Amniotic epithelial cell (primary cell): Measurements from ENCODE around the gene LYRM7.
"Not testable (repeated sequence)": the region's sequence is repeated elsewhere in the genome, so short reads cannot be mapped to it uniquely, and the experiment has no call there.

Experiments
- DNase-seq: peaks from one replicate; pipeline ENCODE4 v3.0.0-alpha.2; 2010; ENCODE audit warnings: low read depth

Gene LYRM7

DNA sequence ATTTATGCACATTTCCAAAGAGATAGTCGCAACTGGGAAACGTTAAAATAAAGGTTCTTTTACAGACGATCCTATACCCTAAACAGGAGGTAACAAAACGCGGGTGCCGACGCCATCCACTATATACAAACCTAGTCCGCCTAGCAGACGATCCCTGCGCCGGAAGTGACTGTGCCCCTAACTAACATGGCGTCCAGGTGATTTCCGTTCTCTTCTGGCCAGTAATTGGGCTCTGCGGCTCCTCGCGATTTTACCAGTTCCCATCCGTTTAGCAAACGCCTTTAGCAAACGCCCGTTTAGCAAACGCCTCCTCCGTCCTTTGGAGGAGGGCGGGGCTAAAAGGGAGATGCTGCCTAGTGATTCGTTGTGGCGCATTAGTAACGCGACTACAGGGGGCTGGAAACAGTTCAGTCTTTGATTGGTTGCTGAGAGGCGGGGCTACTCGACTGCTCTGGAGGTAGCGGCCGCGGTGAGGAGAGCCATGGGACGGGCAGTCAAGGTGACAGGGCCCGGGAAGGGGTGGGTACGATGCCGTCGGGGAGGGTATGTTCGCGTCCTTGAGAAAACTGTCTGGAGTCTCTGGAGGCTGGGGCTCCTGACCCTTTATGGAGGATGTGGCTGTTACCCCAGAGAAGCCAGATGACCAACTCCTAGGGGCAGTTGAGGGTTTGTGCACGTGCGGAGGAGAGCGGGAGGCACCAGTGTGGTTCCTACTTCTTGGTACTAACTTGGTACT, at the start of gene LYRM7:
Gene LYRM7 (plus strand): TSS at position 405 of the 736 bp plus-strand sequence. CDS start 77 bp downstream, at position 482.
- peak; percentile 99 for DNase-seq

DNA sequence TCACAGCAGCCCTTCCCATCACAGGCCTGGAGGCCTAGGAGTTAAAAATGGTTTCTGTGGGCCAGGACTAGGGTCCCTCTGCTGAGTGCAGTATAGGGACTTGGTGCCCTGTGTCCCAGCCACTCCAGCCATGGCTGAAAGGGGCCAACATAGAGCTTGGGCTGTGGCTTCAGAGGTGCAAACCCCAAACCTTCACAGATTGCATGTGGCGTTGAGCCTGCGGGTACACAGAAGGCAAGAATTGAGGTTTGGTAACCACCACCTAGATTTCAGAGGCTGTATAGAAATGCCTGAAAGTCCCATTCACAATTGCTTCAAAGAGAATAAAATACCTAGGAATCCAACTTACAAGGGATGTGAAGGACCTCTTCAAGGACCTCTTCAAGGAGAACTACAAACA, 43.5 kb upstream of the LYRM7 start:
- not testable (repeated sequence) for DNase-seq

DNA sequence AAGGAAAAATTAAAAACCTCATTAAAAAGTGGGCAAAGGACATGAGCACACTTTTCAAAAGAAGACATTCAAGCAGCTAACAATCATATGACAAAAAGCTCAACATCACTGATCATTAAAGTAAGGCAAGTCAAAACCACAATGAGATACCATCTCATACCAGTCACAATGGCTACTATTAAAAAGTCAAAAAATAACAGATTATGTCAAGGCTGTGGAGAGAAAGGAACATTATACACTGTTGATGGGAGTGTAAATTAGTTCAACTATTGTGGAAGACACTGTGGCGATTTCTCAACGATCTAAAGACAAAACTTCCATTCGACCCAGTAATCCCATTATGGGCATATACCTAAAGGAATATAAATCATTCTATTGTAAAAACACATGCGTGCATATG, 41.4 kb upstream of the LYRM7 start:
- DNase-seq = no peak

DNA sequence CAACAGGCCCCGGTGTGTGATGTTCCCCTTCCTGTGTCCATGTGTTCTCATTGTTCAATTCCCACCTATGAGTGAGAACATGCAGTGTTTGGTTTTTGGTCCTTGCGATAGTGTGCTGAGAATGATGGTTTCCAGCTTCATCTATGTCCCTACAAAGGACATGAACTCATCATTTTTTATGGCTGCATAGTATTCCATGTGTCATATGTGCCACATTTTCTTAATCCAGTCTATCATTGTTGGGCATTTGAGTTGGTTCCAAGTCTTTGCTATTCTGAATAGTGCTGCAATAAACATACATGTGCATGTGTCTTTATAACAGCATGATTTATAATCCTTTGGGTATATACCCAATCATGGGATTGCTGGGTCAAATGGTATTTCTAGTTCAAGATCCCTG, 37.7 kb upstream of the LYRM7 start:
- not testable (repeated sequence) for DNase-seq

DNA sequence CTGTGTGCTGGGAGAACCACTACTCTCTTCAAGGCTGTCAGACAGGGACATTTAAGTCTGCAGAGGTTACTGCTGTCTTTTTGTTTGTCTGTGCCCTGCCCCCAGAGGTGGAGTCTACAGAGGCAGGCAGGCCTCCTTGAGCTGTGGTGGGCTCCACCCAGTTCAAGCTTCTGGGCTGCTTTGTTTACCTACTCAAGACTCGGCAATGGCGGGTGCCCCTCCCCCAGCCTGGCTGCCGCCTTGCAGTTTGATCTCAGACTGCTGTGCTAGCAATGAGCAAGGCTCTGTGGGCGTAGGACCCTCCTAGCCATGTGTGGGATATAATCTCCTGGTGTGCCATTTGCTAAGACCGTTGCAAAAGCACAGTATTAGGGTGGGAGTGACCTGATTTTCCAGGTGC, 32.3 kb upstream of the LYRM7 start:
- not testable (repeated sequence) for DNase-seq

DNA sequence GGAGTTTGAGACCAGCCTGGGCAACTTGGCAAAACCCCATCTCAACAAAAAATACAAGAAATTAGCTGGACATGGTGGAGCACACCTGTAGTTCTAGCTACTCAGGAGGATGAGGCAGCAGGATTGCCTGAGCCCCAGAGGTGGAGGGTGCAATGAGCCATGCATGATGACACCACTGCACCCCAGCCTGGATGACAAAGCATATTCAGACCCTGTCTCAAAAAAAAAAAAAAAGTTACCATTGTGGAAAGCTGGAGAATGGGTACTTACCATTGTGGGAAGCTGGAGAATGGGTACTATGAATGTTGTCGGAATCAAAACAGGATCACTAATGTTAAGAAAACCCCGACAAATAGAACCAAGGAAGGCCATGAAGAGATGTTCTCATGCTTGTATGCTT, 31.4 kb upstream of the LYRM7 start:
- DNase-seq = no peak

DNA sequence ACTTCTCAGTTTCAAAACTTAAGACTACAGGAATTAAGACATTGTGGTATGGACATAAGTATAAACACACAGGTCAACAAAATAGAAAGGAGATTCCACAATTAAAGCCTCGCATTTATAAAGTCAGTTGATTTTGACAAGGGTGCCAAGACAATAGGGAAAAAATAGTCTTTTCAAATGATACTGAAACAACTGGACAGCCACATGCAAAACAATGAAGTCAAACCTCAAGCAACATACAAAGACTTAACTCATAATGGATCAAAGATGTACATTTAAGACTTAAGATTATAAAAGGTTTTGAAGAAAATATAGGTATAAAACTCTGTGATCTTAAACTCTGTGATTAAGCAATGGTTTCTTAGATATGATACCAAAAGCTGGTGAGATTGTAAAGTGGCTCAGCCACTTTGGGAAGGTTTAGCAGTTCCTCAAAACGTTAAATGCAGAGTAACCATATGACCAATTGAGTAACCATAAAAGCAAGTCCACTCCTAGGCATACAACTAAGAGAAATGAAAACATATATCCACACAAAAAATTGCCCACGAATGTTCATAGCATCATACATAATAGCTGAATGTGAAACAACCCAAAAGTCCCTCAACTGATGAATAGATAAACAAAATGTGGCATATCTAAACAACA, 27.6 kb upstream of the LYRM7 start:
- DNase-seq = no peak

DNA sequence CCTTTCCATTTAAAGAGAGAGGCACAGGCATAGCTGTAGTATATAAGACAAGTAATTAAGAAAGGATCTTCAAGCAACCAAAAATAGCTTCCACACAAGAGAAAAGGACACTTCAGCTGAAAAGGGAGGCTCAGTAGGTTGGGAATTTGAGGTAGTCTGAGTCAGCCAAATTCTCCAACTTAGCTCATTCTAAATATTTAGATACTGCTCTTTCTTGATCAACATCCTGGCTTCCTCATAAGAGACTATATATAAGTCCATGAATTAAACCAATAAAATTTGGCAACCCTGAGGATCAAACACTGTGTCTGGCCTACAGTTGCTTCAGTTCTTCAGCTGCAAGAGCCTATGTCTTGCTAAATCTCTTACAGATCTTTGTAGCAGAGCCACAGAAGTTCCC, 23.5 kb upstream of the LYRM7 start:
- DNase-seq = no peak

DNA sequence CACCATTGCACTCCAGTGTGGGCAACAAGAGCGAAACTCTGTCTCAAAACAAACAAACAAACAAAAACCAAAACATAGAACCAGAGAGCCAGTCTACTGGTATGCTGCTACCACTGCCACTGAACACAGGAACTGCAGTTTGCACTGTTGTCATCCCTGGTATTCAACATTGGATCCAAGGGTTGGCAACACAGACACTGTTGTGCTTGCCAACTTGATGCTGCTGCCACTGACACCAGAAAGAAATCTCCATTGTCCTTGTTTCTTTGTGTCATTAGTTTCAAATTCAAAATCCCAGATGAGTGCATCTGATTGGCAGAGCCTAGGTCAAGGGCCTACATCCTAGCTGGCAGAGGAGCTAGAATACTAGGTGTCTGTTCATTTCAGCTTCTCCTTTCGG, 21.9 kb upstream of the LYRM7 start:
- no peak for DNase-seq

DNA sequence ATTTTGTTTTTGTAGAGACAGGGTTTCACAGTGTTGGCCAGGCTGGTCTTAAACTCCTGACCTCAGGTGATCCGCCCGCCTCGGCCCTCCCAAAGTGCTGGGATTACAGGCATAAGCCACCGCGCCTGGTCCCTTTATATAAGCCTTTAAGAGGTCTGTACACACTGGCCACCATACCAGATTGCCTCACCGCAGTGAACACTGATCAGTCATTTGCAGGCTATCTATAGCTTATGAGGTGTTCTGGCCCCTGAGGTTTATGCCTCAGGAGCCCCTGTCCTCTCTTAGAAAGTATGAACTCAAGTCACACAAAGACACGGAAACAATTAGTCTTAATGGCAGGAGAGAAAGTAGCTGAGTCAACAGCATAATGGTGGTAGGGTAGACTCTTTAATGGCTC, 20.3 kb upstream of the LYRM7 start:
- DNase-seq = no peak

DNA sequence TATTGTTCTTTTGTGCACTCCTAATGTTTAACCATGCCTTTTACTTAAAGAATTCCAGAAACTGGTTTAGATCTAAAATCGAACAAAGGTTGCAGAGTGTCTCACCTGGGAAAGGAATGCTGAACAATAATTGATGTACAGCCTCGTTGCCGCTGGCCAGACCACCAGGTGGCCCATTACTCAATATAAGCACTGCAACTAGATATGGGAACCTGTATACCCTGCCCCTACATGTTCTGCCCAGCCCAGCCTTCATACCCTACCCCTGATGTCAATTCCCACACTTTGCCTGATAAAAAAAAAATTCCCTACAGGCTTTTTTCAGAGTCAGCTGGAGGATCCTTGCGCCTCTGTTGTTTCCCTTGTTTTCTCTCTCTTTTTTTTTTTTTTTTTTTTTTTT, 19.5 kb upstream of the LYRM7 start:
- no peak for DNase-seq

DNA sequence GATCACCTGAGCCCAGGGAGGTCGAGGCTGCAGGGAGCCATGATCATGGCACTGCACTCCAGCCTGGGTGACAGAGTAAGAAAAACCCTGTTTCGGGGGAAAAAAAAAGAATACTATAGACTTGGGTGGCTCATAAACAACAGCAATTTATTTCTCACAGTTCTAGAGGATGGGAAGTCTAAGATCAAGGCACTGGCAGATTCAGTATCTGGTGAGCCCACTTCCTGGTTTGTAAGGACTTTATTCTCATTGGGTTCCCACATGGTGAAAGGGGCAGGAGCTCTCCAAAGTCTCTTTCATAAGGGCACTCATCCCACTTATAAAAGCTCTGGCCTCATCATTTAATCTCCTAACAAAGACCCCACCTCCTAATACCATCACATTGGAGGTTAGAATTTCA, 14.4 kb upstream of the LYRM7 start:
- DNase-seq = no peak

DNA sequence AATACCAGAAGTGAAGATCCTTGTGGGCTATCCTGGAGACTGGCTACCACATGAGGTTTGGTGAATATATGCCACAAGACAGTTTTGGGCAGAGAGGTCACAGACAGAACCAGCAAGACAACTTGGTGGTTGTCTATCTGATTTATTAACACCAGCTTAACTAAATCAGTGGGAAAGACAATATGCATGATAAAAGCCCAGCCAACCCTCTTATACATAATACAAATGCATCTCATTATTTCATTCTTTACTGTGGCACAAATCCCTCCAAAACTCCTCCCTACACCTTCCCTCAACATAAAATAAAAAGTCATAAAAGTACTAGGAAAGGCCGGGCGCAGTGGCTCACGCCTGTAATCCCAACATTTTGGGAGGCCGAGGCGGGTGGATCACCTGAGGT, 13.8 kb upstream of the LYRM7 start:
- no peak for DNase-seq

DNA sequence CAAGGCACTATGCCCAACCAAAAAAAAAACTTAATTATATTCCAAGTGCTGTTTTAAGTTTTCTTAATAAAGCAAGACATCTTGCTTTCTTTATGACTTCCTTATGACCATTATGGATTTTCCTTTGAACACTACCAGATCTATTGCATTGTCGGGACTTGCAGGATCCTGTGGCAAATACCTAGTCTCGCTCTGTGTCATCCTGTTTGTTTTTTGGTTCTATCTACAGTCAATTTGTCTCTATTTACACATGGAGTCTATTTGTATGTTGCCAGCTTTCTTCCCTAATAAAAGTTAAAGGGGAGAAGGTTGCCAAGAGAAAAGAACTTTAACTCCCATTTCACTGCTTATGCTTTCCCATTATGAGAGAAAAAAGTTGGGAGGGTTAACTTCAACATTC, 10.6 kb upstream of the LYRM7 start:
- DNase-seq = no peak

DNA sequence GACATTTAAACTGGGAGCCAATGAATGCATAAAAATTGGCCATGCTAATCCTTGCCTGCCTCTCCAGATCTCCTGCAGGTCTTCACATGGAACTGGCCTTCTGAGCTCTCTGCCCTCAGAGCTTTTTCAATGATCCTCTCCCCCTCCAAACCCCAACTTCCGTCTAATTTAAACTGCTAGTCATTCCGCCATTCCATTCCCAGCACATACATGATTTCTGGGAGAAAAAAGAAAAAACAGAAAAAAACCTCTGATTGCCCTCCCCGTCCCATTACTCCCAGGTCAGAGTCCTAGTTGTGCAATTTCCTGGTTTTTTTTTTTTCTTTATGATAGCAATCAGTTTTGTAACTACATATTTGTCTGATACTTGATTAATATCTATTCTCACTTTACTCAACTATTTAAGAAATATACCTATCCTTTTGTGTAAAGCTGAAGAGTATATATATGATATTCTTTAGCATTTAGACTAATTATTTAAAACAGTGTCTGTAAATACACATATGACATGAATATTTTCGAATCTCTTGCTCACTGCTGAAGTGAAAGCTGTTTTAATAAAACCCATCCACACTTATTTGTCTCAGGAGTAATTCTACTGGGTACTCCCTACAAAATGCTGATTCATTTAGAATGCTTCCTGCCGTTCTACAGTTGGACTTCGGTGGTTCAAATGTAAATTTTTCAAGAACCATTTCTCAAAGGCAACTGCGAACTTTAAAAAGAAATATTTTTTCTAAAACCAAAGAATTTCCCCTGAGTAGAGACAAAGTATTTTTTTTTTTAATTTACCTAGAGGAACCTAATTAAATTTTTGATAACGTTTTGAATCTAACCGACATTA, 7.2 kb upstream of the LYRM7 start:
- peak; percentile 57 for DNase-seq

DNA sequence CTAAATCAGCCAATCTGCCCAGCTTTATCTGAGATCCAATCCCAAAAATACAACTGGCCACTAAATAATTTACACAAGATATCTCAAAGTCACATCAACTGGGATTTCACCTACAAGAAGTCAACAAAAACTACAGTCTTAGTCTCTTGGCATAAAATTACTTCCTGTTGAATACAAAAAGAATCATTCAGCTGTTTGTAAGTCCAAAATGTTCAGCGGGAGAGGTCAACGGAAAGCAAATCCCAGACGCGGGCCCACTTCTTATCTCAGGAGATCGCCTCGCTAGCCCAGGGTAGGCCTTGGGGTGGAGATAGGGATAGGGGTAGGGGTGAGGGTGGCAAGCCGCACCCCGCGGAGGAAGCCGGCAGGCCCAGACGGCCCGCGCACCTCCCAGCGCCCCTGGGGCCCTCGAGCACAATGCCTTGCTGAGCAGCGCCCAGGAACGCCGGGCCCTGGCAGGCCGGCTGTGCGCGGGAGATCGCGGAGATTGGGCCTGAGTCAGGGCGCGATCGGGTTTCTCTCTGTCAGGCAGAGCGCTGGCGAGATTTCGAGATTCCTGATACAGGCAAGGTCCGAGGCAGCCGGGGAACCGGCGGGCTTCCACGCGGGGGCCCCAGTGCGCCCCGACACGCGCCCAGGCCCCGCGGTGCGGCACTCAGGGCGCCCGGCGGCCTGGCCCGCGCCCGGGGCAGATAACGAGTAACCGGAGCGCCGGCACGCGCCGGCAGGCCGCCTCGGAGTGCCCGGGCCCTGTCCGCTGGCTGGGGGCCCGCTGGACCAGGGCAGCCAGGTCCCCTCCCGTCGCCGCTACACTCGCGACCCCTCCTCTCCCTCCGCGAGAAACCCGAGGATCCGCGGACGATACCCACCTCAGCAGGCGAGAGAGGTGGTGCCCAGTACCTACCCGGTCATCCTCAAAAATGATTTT, 6.3 kb upstream of the LYRM7 start:
- DNase-seq = peak; percentile 73

DNA sequence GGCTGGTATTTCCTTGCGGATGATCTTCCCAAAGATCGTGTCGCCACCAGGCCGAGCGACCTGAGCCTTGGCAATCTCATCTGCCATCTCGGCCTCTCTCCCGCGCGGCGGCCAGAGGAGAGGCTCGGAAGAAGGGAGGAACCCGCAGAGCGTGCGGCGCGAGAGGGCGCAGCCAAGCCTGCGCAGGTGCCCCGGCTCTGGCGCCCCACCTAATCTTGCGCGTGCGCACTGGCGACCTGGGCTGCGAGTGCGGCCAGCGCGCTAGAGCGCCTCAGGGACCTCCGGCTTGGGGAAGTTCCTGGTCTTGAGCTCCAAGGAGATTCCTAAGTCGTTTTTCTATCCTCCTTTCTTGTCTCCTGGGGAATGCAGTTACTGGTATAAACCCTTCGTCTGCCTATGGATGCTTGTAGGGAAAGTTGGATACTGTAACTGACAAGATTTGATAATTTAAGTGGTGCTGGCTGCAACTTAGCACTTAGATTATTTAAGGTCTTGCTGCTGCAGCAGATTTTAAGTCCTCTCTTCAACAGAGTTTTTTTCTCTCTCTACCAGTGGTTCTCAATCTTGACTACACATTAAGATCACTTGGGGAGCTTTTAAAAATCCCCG, 5.5 kb upstream of the LYRM7 start, which contains the start of gene HINT1:
Gene HINT1 (minus strand): TSS at position 138 of the 609 bp plus-strand sequence. CDS start 51 bp downstream, at position 87.
- peak; percentile 76 for DNase-seq

DNA sequence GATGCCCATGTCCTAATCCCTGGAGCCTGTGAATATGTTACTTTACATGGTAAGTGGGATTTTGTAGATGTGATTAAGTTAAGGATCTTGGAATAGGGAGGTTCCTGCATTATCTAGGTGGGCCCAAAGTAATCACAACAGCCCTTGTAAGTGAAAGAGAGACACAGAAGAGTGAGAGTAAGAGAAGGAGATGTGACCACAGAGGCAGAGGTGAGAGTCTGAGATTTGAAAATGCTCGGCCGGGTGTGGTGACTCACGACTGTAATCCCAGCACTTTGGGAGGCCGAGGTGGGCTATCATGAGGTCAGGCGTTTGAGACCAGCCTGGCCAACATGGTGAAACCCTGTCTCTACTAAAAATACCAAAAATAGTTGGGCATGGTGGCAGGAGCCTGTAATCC, 3.1 kb upstream of the LYRM7 start:
- no peak for DNase-seq

DNA sequence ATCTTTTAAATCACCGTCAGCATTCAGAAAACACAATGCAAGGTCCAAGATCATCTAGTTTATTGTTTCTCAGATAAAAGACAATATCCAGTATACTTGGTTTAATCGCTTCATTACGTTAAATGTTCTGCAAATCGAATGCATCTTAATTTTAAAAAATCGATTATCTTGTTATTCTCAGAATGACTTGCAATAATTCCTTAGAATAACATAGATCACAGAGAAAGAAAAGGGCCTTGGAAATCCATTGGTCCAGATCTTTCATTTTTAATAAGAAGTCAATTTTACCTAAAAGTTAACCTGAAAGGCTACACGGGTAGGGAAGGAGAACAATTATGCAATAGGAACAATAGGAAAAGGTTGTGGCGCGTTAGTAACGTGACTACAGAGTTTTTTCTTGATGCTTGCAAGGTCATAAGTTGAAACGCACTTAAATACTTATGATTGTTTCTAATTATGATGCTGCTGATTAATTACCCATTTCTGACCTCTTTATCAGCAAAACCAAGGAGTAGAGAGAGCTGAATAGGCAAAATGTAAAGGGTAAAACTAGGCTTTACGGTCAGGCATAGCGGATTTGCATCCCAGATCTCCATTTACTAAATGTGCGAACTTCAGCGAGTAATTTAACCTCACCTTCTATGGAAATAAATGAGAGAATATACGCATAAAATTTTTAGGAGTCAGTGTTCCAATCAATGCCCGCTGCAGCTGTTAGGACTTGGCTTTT, 769 bp upstream of the LYRM7 start:
- no peak for DNase-seq

DNA sequence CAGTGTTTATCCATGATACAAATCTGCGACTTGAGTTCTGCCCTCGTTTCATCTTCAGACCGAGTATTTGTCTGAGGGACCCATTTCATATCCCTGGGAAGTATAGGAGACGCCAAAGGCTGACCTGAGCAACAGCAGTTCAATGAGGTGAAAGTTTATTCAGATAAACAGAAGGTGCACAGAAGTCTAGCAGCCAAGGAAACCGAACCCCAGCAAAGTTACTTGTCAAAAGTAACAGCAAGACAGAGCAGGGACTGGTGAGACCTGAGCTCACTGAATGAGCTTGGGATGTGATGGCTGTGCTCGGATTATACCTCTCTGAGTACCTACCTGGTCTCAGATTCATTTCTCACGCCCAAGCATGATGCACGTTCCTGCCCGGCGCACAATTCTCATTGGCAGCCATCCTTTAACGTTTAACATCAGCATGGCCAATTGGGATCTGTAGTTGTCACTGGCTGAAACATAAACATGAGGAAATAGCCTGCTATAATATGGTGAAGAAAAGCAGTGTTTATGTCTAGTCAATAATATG, 599 bp downstream of the LYRM7 start:
- DNase-seq = no peak
